Tibial nerve (tissue), 4 donors: ENCODE results near the gene MRPL20.

Source experiments
- CTCF ChIP-seq, 5 experiments: fragments of 200-600 bp in 3 of 5; fragments of 450-650 bp in 2 of 5; sonication (generic) in 3 of 5; IDR thresholded peaks; one replicate each; pipeline ENCODE4 v1.5.1; 2016 to 2019; ENCODE audit warnings: antibody characterized with exemption in 5 of 5, mild to moderate bottlenecking in 3 of 5, moderate library complexity in 2 of 5
- EP300 ChIP-seq, 2 donors: sonication (generic); formaldehyde crosslinking; IDR thresholded peaks; one replicate each; pipeline ENCODE4 v1.6.1; 2017; ENCODE audit warnings: antibody characterized with exemption in 2 of 2, mild to moderate bottlenecking in 1 of 2
- POLR2A ChIP-seq, 2 donors: fragments of 450-650 bp; IDR thresholded peaks; one replicate each; pipeline ENCODE4 v1.6.1; 2017; ENCODE audit warnings: antibody characterized with exemption in 2 of 2, mild to moderate bottlenecking in 2 of 2, moderate library complexity in 2 of 2

- TF ChIP-seq CTCF (IDR thresholded peaks at IDR 0.05) (no peak), POLR2A (IDR thresholded peaks at IDR 0.05) (no peak), EP300 (IDR thresholded peaks at IDR 0.05) (no peak)
Measured at GRCh38 chr1:1419363-1419812, 12.3 kb upstream of the MRPL20 start.
